HepG2 (cell line): ENCODE data around the gene MSL3B.

ENCODE experiments used
- ATAC-seq: fragments of 200-7000 bp; cut with Tn5 transposase; 3 replicates; pipeline ENCODE4 v1.9.1; 2020; ENCODE audit warnings: mild to moderate bottlenecking, moderate library complexity
- BruUV-seq: library from RNA; stranded (reverse); fragments of 400-500 nt; replicated peaks from 2 replicates; lab custom pipeline; 2021; lab: Mats Ljungman, UMichigan
- CTCF ChIA-PET: fragments of 300-600 bp; formaldehyde crosslinking; extraction: SDS; loops from one replicate; lab custom pipeline; 2021; ENCODE audit warnings: low total read pairs, inconsistent platforms, low intra/inter-chr PET ratio; lab: Yijun Ruan, JAX
- POLR2A ChIA-PET: fragments of 350-600 bp; sonication (Branson Sonifier 250); formaldehyde crosslinking; loops from one replicate; lab custom pipeline; 2020; ENCODE audit warnings: antibody characterized with exemption, inconsistent platforms; lab: Yijun Ruan, JAX
- DNase-seq: peaks from one replicate; pipeline ENCODE4 v3.0.0-alpha.2; 2015; ENCODE audit warnings: low spot score
- FAIRE-seq: peaks from 3 replicates; lab custom pipeline; 2011; peaks lifted over from hg19 to GRCh38; lab: Jason Lieb, UNC
- H2AFZ ChIP-seq: one replicate; pipeline ENCODE4 v1.6.1; 2011; ENCODE audit warnings: low read length, inconsistent platforms
- H3K27ac ChIP-seq: fragments of 300-600 bp; 3 replicates; pipeline ENCODE4 v1.8.0; 2011; ENCODE audit warnings: mixed run types, mild to moderate bottlenecking, mixed read lengths, low read length, inconsistent platforms; ENCODE audit not compliant: insufficient read depth; ENCODE audit errors: extremely low read length
- H3K27me3 ChIP-seq, 2 experiments: fragments of 200-600 bp in 1 of 2; 2 replicates in 1 of 2; 3 replicates in 1 of 2; pipeline versions ENCODE4 v1.6.0 to v1.8.0; 2011; ENCODE audit warnings: low read length in 2 of 2, mild to moderate bottlenecking in 2 of 2, moderate library complexity in 2 of 2, inconsistent platforms in 1 of 2; ENCODE audit not compliant: insufficient read depth in 2 of 2, control insufficient read depth in 1 of 2
- H3K36me3 ChIP-seq, 2 experiments: fragments of 200-600 bp in 1 of 2; replicated peaks in 1 of 2; 2 replicates in 1 of 2; 3 replicates in 1 of 2; pipeline versions ENCODE4 v1.5.1 to v1.8.0; 2011; ENCODE audit warnings: low read length in 2 of 2, inconsistent platforms in 1 of 2; ENCODE audit not compliant: insufficient read depth in 2 of 2, control insufficient read depth in 1 of 2
- H3K4me1 ChIP-seq: 2 replicates; pipeline ENCODE4 v1.5.1; 2012; ENCODE audit warnings: low read length, inconsistent platforms; ENCODE audit not compliant: insufficient read depth
- H3K4me2 ChIP-seq: 2 replicates; pipeline ENCODE4 v1.6.0; 2011; ENCODE audit warnings: low read depth, low read length, inconsistent platforms
- H3K4me3 ChIP-seq, 3 experiments: fragments of 200-600 bp in 1 of 3; sonication (generic), shearing (Covaris generic) in 1 of 3; replicated peaks in 1 of 3; 2 replicates each; pipeline ENCODE4 v1.5.1; 2011 to 2016; ENCODE audit warnings: low read length in 3 of 3, inconsistent platforms in 2 of 3, low read depth in 2 of 3, mild to moderate bottlenecking in 2 of 3, control low read depth in 1 of 3, mixed read lengths in 1 of 3; ENCODE audit not compliant: insufficient read depth in 1 of 3
- H3K79me2 ChIP-seq: one replicate; pipeline ENCODE4 v1.6.1; 2011; ENCODE audit warnings: low read length, inconsistent platforms; ENCODE audit not compliant: insufficient read depth
- H3K9ac ChIP-seq: 2 replicates; pipeline ENCODE4 v1.6.0; 2011; ENCODE audit warnings: mild to moderate bottlenecking, low read depth, low read length, inconsistent platforms; ENCODE audit not compliant: insufficient read depth
- H3K9me3 ChIP-seq: 2 replicates; pipeline ENCODE4 v1.5.1; 2012; ENCODE audit warnings: mild to moderate bottlenecking, low read length
- H4K20me1 ChIP-seq: 2 replicates; pipeline ENCODE4 v1.6.0; 2011; ENCODE audit warnings: inconsistent platforms, mild to moderate bottlenecking, low read length, moderate library complexity; ENCODE audit not compliant: insufficient read depth
- DPF2 ChIP-seq: sonication (generic); formaldehyde crosslinking; IDR thresholded peaks from 2 replicates; pipeline ENCODE4 v1.4.0; 2020; ENCODE audit warnings: mild to moderate bottlenecking, low read depth, missing genetic modification reagents, borderline replicate concordance
- EP300 ChIP-seq, 3 experiments: sonication (generic) in 1 of 3; formaldehyde crosslinking in 1 of 3; IDR thresholded peaks; 2 replicates each; pipeline versions ENCODE4 v1.5.1 to v1.6.1; 2011 to 2020; ENCODE audit warnings: low read depth in 2 of 3, low read length in 2 of 3, borderline replicate concordance in 1 of 3, improper control_type of control experiment in 1 of 3, mild to moderate bottlenecking in 1 of 3, missing genetic modification reagents in 1 of 3, moderate library complexity in 1 of 3
- HMG20A ChIP-seq: IDR thresholded peaks from 2 replicates; pipeline ENCODE4 v1.6.1; 2016; ENCODE audit warnings: borderline replicate concordance
- JUNB ChIP-seq: sonication (generic); formaldehyde crosslinking; IDR thresholded peaks from 2 replicates; pipeline ENCODE4 v1.8.0; 2022; ENCODE audit warnings: missing genetic modification reagents, mild to moderate bottlenecking, borderline replicate concordance
- KMT2B ChIP-seq: IDR thresholded peaks from 2 replicates; pipeline ENCODE4 v1.6.1; 2016; ENCODE audit warnings: missing genetic modification reagents, missing compliant biosample characterization
- MEF2D ChIP-seq: sonication (generic); formaldehyde crosslinking; IDR thresholded peaks from 2 replicates; pipeline ENCODE4 v1.5.1; 2020; ENCODE audit warnings: mild to moderate bottlenecking, missing genetic modification reagents
- MYNN ChIP-seq: sonication (generic); formaldehyde crosslinking; IDR thresholded peaks from 2 replicates; pipeline ENCODE4 v1.4.0; 2020; ENCODE audit warnings: mild to moderate bottlenecking, low read depth, missing genetic modification reagents
- ZNF224 ChIP-seq: sonication (generic); formaldehyde crosslinking; IDR thresholded peaks from 2 replicates; pipeline ENCODE4 v1.5.0; 2020; ENCODE audit warnings: mild to moderate bottlenecking, missing genetic modification reagents
- WGBS: methylation state at CpG from one replicate; pipeline ENCODE4 v1.1.6; 2017; ENCODE audit warnings: low lambda C conversion rate; 5-methylcytosine and 5-hydroxymethylcytosine counted together
- in situ Hi-C: cut with HindIII; loops from 2 replicates; pipeline ENCODE4 v1.10.0; 2017; ENCODE audit warnings: low pct_unique_long_range_greater_than_20kb; ENCODE audit not compliant: extremely low pct_ligation_motif_present
- intact Hi-C: fragments of 100-400 bp; cut with micrococcal nuclease; formaldehyde crosslinking; loops from one replicate; pipeline ENCODE4 v1.10.0; 2022; ENCODE audit not compliant: unreplicated experiment
- TF ChIP-seq, protein P1 (sequence below): sonication (generic); formaldehyde crosslinking; IDR thresholded peaks from 2 replicates; pipeline ENCODE4 v1.5.0; 2020; ENCODE audit warnings: mild to moderate bottlenecking, missing genetic modification reagents, moderate library complexity

The MSL3B gene

DNA sequence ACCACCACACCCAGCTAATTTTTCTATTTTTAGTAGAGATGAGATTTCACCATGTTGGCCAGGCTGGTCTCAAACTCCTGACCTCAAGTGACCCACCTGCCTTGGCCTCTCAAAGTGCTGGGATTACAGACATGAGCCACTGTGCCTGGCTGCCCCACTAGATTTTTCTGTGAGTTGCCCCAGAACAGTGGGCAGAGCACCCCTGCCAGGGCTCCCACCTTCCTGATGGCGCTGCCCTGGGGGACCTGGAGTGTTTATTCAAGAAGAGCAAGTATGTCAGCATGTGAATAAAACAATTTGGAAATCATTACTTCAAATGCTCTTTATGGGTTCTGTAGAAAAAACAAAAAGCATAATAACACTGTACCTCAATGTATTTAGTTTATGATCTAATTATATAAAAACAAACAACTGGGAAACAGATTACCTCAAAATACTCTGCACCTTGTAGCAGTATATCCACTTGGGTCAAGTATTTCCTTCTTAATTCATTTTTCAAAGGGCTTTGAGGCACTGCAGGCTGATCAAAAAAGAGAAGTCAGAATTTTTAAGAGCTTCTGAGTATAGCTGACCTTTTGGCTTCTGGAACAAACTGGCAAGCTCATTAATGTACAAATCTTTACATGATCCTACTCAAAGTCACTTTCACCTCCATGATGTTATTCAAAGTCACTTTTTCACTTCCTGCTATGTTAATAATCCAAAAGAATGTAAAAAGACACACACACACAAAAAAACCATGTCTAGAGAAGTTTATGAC, 22.7 kb downstream of the MSL3B start:
- FAIRE-seq, result no peak
- no peaks in the 10 kb centered on the region for H3K27me3 ChIP-seq
- intact Hi-C loops (no loop called here), in situ Hi-C loops (loop anchor here (25.0 kb wide), 1 partner anchor 533 kb away; the partner anchor contains the start of gene SAG)
- H3K79me2 ChIP-seq, result peaks cover 12% of the 10 kb centered on the region
- WGBS, result 100% methylated on average over 1 of the region's 1 CpG
- BruUV-seq, result no TSS peak
- peaks cover 7% of the 10 kb centered on the region; the same call in 1 of the 2 replicates for H4K20me1 ChIP-seq
- peaks cover 2% of the 10 kb centered on the region; the same call in 1 of the 2 replicates for H3K4me1 ChIP-seq
- H3K4me2 ChIP-seq, result no peak overlapping the region
- TF ChIP-seq ZNF224 (CRISPR knock-in tag) (no peak), DPF2 (no peak), MEF2D (no peak), HMG20A (CRISPR knock-in tag) (no peak), KMT2B (CRISPR knock-in tag) (no peak), JUNB (CRISPR knock-in tag) (no peak), EP300 (IDR thresholded peaks at IDR 0.05; ENCODE audit: low read depth in 2 of 2, low read length in 2 of 2) (no peak), EP300 (CRISPR knock-in tag; IDR thresholded peaks at IDR 0.05; ENCODE audit: borderline replicate concordance) (no peak), MYNN (no peak)
- TF ChIP-seq, protein P1, sequence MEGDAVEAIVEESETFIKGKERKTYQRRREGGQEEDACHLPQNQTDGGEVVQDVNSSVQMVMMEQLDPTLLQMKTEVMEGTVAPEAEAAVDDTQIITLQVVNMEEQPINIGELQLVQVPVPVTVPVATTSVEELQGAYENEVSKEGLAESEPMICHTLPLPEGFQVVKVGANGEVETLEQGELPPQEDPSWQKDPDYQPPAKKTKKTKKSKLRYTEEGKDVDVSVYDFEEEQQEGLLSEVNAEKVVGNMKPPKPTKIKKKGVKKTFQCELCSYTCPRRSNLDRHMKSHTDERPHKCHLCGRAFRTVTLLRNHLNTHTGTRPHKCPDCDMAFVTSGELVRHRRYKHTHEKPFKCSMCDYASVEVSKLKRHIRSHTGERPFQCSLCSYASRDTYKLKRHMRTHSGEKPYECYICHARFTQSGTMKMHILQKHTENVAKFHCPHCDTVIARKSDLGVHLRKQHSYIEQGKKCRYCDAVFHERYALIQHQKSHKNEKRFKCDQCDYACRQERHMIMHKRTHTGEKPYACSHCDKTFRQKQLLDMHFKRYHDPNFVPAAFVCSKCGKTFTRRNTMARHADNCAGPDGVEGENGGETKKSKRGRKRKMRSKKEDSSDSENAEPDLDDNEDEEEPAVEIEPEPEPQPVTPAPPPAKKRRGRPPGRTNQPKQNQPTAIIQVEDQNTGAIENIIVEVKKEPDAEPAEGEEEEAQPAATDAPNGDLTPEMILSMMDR, result no peak
- CTCF ChIA-PET, result no interaction called here
- H3K9me3 ChIP-seq, result no peaks in the 10 kb centered on the region
- H3K4me3 ChIP-seq, result no peak overlapping the region
- ATAC-seq, result no peak
- DNase-seq, result no peak
- H3K27ac ChIP-seq, result no peak overlapping the region
- peaks cover 65 to 98% of the 10 kb centered on the region in 2 experiments for H3K36me3 ChIP-seq
- H3K9ac ChIP-seq, result no peak overlapping the region
- no peak overlapping the region for H2AFZ ChIP-seq
- POLR2A ChIA-PET, result no interaction called here
